ENCODE data around the gene ABLIM2.

The ABLIM2 gene

GRCh38 chr4:8013976-8014726 is 144.5 kb downstream of the ABLIM2 start:
- Histone ChIP-seq H3K4me3 (replicated peaks; ENCODE audit: insufficient read depth, low read length) (no peak overlapping the region), H3K27me3 (ENCODE audit: insufficient read depth, poor library complexity, severe bottlenecking) (no peaks in the 10 kb centered on the region), H3K27ac (replicated peaks) (no peak overlapping the region)
- no peak for TF ChIP-seq CTCF (IDR thresholded peaks at IDR 0.05; ENCODE audit: insufficient read depth, low read length)
- TF ChIP-seq POLR2AphosphoS5 (IDR thresholded peaks at IDR 0.05; ENCODE audit: low read depth): no peak
- no peak for TF ChIP-seq REST (IDR thresholded peaks at IDR 0.05; ENCODE audit: insufficient replicate concordance, low read depth)
- TF ChIP-seq SPI1 (IDR thresholded peaks at IDR 0.05; ENCODE audit: borderline replicate concordance, low read depth): no peak
- no peak for TF ChIP-seq GABPA (IDR thresholded peaks at IDR 0.05; ENCODE audit: low read depth)
- DNase-seq (ENCODE audit: low read depth in 1 of 2, low spot score in 1 of 2): no peak

- DNase-seq (ENCODE audit: low read depth in 1 of 2, low spot score in 1 of 2): no peak
- no peaks in the 10 kb centered on the region for H3K27me3 ChIP-seq (ENCODE audit: insufficient read depth, poor library complexity, severe bottlenecking)
- TF ChIP-seq CTCF (IDR thresholded peaks at IDR 0.05; ENCODE audit: insufficient read depth, low read length) (no peak), SPI1 (IDR thresholded peaks at IDR 0.05; ENCODE audit: borderline replicate concordance, low read depth) (no peak), REST (IDR thresholded peaks at IDR 0.05; ENCODE audit: insufficient replicate concordance, low read depth) (no peak), GABPA (IDR thresholded peaks at IDR 0.05; ENCODE audit: low read depth) (no peak), POLR2AphosphoS5 (IDR thresholded peaks at IDR 0.05; ENCODE audit: low read depth) (no peak)
- no peak overlapping the region for H3K27ac ChIP-seq (replicated peaks)
- no peak overlapping the region for H3K4me3 ChIP-seq (replicated peaks; ENCODE audit: insufficient read depth, low read length)
Observed at GRCh38 chr4:8012517-8012916, 146.1 kb downstream of the ABLIM2 start.

GRCh38 chr4:8010618-8011017 is 148.0 kb downstream of the ABLIM2 start:
- Histone ChIP-seq H3K27me3 (ENCODE audit: insufficient read depth, poor library complexity, severe bottlenecking) (no peaks in the 10 kb centered on the region), H3K4me3 (replicated peaks; ENCODE audit: insufficient read depth, low read length) (no peak overlapping the region), H3K27ac (replicated peaks) (no peak overlapping the region)

More at GRCh38 chr4:8010618-8011017, 148.0 kb downstream of the ABLIM2 start:
- DNase-seq (ENCODE audit: low read depth in 1 of 2, low spot score in 1 of 2): no peak
- TF ChIP-seq POLR2AphosphoS5 (IDR thresholded peaks at IDR 0.05; ENCODE audit: low read depth) (no peak), GABPA (IDR thresholded peaks at IDR 0.05; ENCODE audit: low read depth) (no peak), SPI1 (IDR thresholded peaks at IDR 0.05; ENCODE audit: borderline replicate concordance, low read depth) (no peak), REST (IDR thresholded peaks at IDR 0.05; ENCODE audit: insufficient replicate concordance, low read depth) (no peak), CTCF (IDR thresholded peaks at IDR 0.05; ENCODE audit: insufficient read depth, low read length) (no peak)
